ENCODE results near the gene SLC35A1. TPM values are rescaled to one million over a fixed set of nuclear protein-coding genes. Genes with fewer than 3 reads are reported as not detected.

The SLC35A1 gene
- total RNA-seq, 1 donor from 2014 or later = 15.0 TPM

- no peaks in the 10 kb centered on the region for H3K4me1 Mint-ChIP-seq (ENCODE audit: low read depth, unreplicated experiment)
- H3K27ac Mint-ChIP-seq (ENCODE audit: unreplicated experiment) = no peak overlapping the region
- DNase-seq (ENCODE audit: low read depth) = no peak
- no peak overlapping the region for H3K27ac ChIP-seq (ENCODE audit: low read depth, low read length)
- no peak overlapping the region for H3K4me2 ChIP-seq (ENCODE audit: low read length)
- no peak overlapping the region for H3K4me3 ChIP-seq (ENCODE audit: insufficient read depth, low read depth, low read length)
- H3K9ac ChIP-seq (ENCODE audit: low read length) = no peak overlapping the region
- no peak overlapping the region for H2AFZ ChIP-seq (ENCODE audit: low read depth, low read length)
- H3K4me3 Mint-ChIP-seq (ENCODE audit: unreplicated experiment) = no peak overlapping the region
- no peaks in the 10 kb centered on the region for H3K79me2 ChIP-seq (ENCODE audit: insufficient read depth, low read length)
- peaks cover 4% of the 10 kb centered on the region for H3K9me3 Mint-ChIP-seq (ENCODE audit: unreplicated experiment)
- H3K27me3 Mint-ChIP-seq (ENCODE audit: low read depth, unreplicated experiment) = no peaks in the 10 kb centered on the region
- H3K27me3 ChIP-seq (ENCODE audit: insufficient read depth, low read length) = no peaks in the 10 kb centered on the region
- peaks cover 25% of the 10 kb centered on the region for H3K36me3 Mint-ChIP-seq (ENCODE audit: low read depth, unreplicated experiment)
- no peak for FAIRE-seq
- H3K4me1 ChIP-seq (ENCODE audit: insufficient read depth, low read length) = no peaks in the 10 kb centered on the region
- TF ChIP-seq CTCF (IDR thresholded peaks at IDR 0.05; ENCODE audit: insufficient read depth, low read depth, low read length) = no peak
- TF ChIP-seq EZH2 (IDR thresholded peaks at IDR 0.05; ENCODE audit: insufficient read depth, low read length) = no peak
- peaks cover 38% of the 10 kb centered on the region for H3K36me3 ChIP-seq (ENCODE audit: insufficient read depth, low read length)
- H4K20me1 ChIP-seq (ENCODE audit: insufficient read depth, low read length) = peaks cover 5% of the 10 kb centered on the region
- H3K9me3 ChIP-seq (ENCODE audit: insufficient read depth, low read depth, low read length) = peaks cover 4% of the 10 kb centered on the region
Measured at GRCh38 chr6:87538510-87539260, 65.9 kb downstream of the SLC35A1 start.

- DNase-seq (ENCODE audit: low read depth) (no peak), FAIRE-seq (no peak)
- peaks cover 4% of the 10 kb centered on the region for H3K9me3 ChIP-seq (ENCODE audit: insufficient read depth, low read depth, low read length)
- no peaks in the 10 kb centered on the region for H3K4me1 ChIP-seq (ENCODE audit: insufficient read depth, low read length)
- no peaks in the 10 kb centered on the region for H3K4me1 Mint-ChIP-seq (ENCODE audit: low read depth, unreplicated experiment)
- H3K9ac ChIP-seq (ENCODE audit: low read length) = no peak overlapping the region
- H4K20me1 ChIP-seq (ENCODE audit: insufficient read depth, low read length) = peaks cover 3% of the 10 kb centered on the region
- H3K36me3 Mint-ChIP-seq (ENCODE audit: low read depth, unreplicated experiment) = peaks cover 25% of the 10 kb centered on the region
- H3K9me3 Mint-ChIP-seq (ENCODE audit: unreplicated experiment) = peaks cover 4% of the 10 kb centered on the region
- no peak overlapping the region for H3K27ac Mint-ChIP-seq (ENCODE audit: unreplicated experiment)
- no peak overlapping the region for H3K4me2 ChIP-seq (ENCODE audit: low read length)
- H3K27me3 Mint-ChIP-seq (ENCODE audit: low read depth, unreplicated experiment) = no peaks in the 10 kb centered on the region
- TF ChIP-seq EZH2 (IDR thresholded peaks at IDR 0.05; ENCODE audit: insufficient read depth, low read length) (no peak), CTCF (IDR thresholded peaks at IDR 0.05; ENCODE audit: insufficient read depth, low read depth, low read length) (no peak)
- H2AFZ ChIP-seq (ENCODE audit: low read depth, low read length) = no peak overlapping the region
- no peaks in the 10 kb centered on the region for H3K79me2 ChIP-seq (ENCODE audit: insufficient read depth, low read length)
- no peak overlapping the region for H3K4me3 ChIP-seq (ENCODE audit: insufficient read depth, low read depth, low read length)
- H3K4me3 Mint-ChIP-seq (ENCODE audit: unreplicated experiment) = no peak overlapping the region
- H3K27me3 ChIP-seq (ENCODE audit: insufficient read depth, low read length) = no peaks in the 10 kb centered on the region
- peaks cover 42% of the 10 kb centered on the region for H3K36me3 ChIP-seq (ENCODE audit: insufficient read depth, low read length)
- H3K27ac ChIP-seq (ENCODE audit: low read depth, low read length) = no peak overlapping the region
Measured at GRCh38 chr6:87539554-87539953, 66.8 kb downstream of the SLC35A1 start.

GRCh38 chr6:87540539-87540938 lies 67.8 kb downstream of the SLC35A1 start:
- Mint-ChIP-seq H3K27me3 (ENCODE audit: low read depth, unreplicated experiment) (no peaks in the 10 kb centered on the region), H3K27ac (ENCODE audit: unreplicated experiment) (no peak overlapping the region), H3K36me3 (ENCODE audit: low read depth, unreplicated experiment) (peaks cover 31% of the 10 kb centered on the region), H3K4me1 (ENCODE audit: low read depth, unreplicated experiment) (no peaks in the 10 kb centered on the region), H3K4me3 (ENCODE audit: unreplicated experiment) (no peak overlapping the region), H3K9me3 (ENCODE audit: unreplicated experiment) (peaks cover 4% of the 10 kb centered on the region)
- TF ChIP-seq EZH2 (IDR thresholded peaks at IDR 0.05; ENCODE audit: insufficient read depth, low read length) (no peak), CTCF (IDR thresholded peaks at IDR 0.05; ENCODE audit: insufficient read depth, low read depth, low read length) (no peak)
- no peaks in the 10 kb centered on the region for H4K20me1 ChIP-seq (ENCODE audit: insufficient read depth, low read length)
- no peak overlapping the region for H3K27ac ChIP-seq (ENCODE audit: low read depth, low read length)
- no peak overlapping the region for H2AFZ ChIP-seq (ENCODE audit: low read depth, low read length)
- H3K27me3 ChIP-seq (ENCODE audit: insufficient read depth, low read length) = no peaks in the 10 kb centered on the region
- no peaks in the 10 kb centered on the region for H3K4me1 ChIP-seq (ENCODE audit: insufficient read depth, low read length)
- no peak for DNase-seq (ENCODE audit: low read depth)
- H3K9me3 ChIP-seq (ENCODE audit: insufficient read depth, low read depth, low read length) = peaks cover 4% of the 10 kb centered on the region
- H3K4me3 ChIP-seq (ENCODE audit: insufficient read depth, low read depth, low read length) = no peak overlapping the region
- FAIRE-seq = no peak
- no peaks in the 10 kb centered on the region for H3K79me2 ChIP-seq (ENCODE audit: insufficient read depth, low read length)
- H3K9ac ChIP-seq (ENCODE audit: low read length) = no peak overlapping the region
- no peak overlapping the region for H3K4me2 ChIP-seq (ENCODE audit: low read length)
- peaks cover 41% of the 10 kb centered on the region for H3K36me3 ChIP-seq (ENCODE audit: insufficient read depth, low read length)

Measured in astrocyte (in vitro differentiated cells and primary cell).